IMR-90 (cell line): ENCODE results near the gene NRCAM. TPM values are rescaled to one million over a fixed set of nuclear protein-coding genes. Genes with fewer than 3 reads are reported as not detected.

Experiments
- ATAC-seq: fragments of 200-7000 bp; cut with Tn5 transposase; 2 replicates; pipeline ENCODE4 v1.9.1; 2020; ENCODE audit warnings: low read depth, mild to moderate bottlenecking, moderate library complexity
- BruUV-seq: library from RNA; stranded (reverse); fragments of 400-500 nt; replicated peaks from 2 replicates; lab custom pipeline; 2021; lab: Mats Ljungman, UMichigan
- CTCF ChIA-PET: fragments of 300-600 bp; formaldehyde crosslinking; extraction: SDS; loops from one replicate; lab custom pipeline; 2021; ENCODE audit warnings: antibody characterized with exemption; lab: Yijun Ruan, JAX
- POLR2A ChIA-PET: fragments of 300-600 bp; sonication (Branson Sonifier 250); formaldehyde crosslinking; loops from one replicate; lab custom pipeline; 2022; ENCODE audit warnings: antibody characterized with exemption; ENCODE audit not compliant: unreplicated experiment; lab: Charles Lee
- DNase-seq: peaks from one replicate; pipeline ENCODE4 v3.0.0; 2013
- H2AFZ ChIP-seq: replicated peaks from 2 replicates; pipeline ENCODE3; 2013; ENCODE audit warnings: low read length, mild to moderate bottlenecking; ENCODE audit not compliant: poor library complexity
- H2AK5ac ChIP-seq: 2 replicates; pipeline ENCODE4 v1.6.1; 2013; ENCODE audit warnings: low read depth, low read length, inconsistent platforms
- H2AK9ac ChIP-seq: replicated peaks from 2 replicates; pipeline ENCODE3; 2013; ENCODE audit warnings: mild to moderate bottlenecking, low read depth, low read length, moderate library complexity; ENCODE audit not compliant: poor library complexity
- H2BK120ac ChIP-seq: 2 replicates; pipeline ENCODE4 v1.6.1; 2013; ENCODE audit warnings: low read depth, low read length, inconsistent platforms
- H2BK15ac ChIP-seq: 3 replicates; pipeline ENCODE4 v1.6.1; 2013; ENCODE audit warnings: low read depth, low read length, inconsistent platforms
- H2BK20ac ChIP-seq: 2 replicates; pipeline ENCODE4 v1.6.1; 2013; ENCODE audit warnings: low read depth, mild to moderate bottlenecking, inconsistent platforms, low read length, moderate library complexity
- H2BK5ac ChIP-seq: 2 replicates; pipeline ENCODE4 v1.6.1; 2013; ENCODE audit warnings: mild to moderate bottlenecking, low read depth, low read length, inconsistent platforms; ENCODE audit not compliant: poor library complexity, severe bottlenecking
- H3K14ac ChIP-seq: replicated peaks from 2 replicates; pipeline ENCODE4 v1.6.1; 2013; ENCODE audit warnings: low read depth, low read length, inconsistent platforms
- H3K18ac ChIP-seq: 2 replicates; pipeline ENCODE4 v1.6.1; 2013; ENCODE audit warnings: low read depth, low read length, control low read depth
- H3K23ac ChIP-seq: 2 replicates; pipeline ENCODE4 v1.6.1; 2013; ENCODE audit warnings: low read depth, low read length, inconsistent platforms
- H3K27ac ChIP-seq: 2 replicates; pipeline ENCODE4 v1.5.1; 2013; ENCODE audit warnings: mild to moderate bottlenecking, control low read depth, low read length; ENCODE audit not compliant: insufficient read depth
- H3K27me3 ChIP-seq: 2 replicates; pipeline ENCODE4 v1.6.1; 2013; ENCODE audit warnings: low read length; ENCODE audit not compliant: control insufficient read depth, insufficient read depth
- H3K36me3 ChIP-seq: 2 replicates; pipeline ENCODE4 v1.6.1; 2013; ENCODE audit warnings: low read length, mixed read lengths; ENCODE audit not compliant: control insufficient read depth, insufficient read depth
- H3K4ac ChIP-seq: 2 replicates; pipeline ENCODE4 v1.6.1; 2013; ENCODE audit warnings: low read depth, low read length, inconsistent platforms
- H3K4me1 ChIP-seq: 2 replicates; pipeline ENCODE4 v1.6.1; 2013; ENCODE audit warnings: low read length, mixed read lengths; ENCODE audit not compliant: control insufficient read depth, insufficient read depth
- H3K4me2 ChIP-seq: 2 replicates; pipeline ENCODE4 v1.6.1; 2013; ENCODE audit warnings: low read depth, mild to moderate bottlenecking, control low read depth, low read length, moderate library complexity
- H3K4me3 ChIP-seq: 2 replicates; pipeline ENCODE4 v1.5.1; 2013; ENCODE audit warnings: low read depth, mild to moderate bottlenecking, control low read depth, low read length, moderate library complexity; ENCODE audit not compliant: insufficient read depth
- H3K56ac ChIP-seq: 2 replicates; pipeline ENCODE4 v1.6.1; 2013; ENCODE audit warnings: low read length, inconsistent platforms; ENCODE audit not compliant: insufficient read depth; ENCODE audit errors: extremely low read depth
- H3K79me1 ChIP-seq, 2 experiments: 2 replicates each; pipeline ENCODE4 v1.6.1; 2013; ENCODE audit warnings: low read length in 2 of 2, inconsistent platforms in 1 of 2, low read depth in 1 of 2
- H3K9ac ChIP-seq: 2 replicates; pipeline ENCODE4 v1.6.1; 2013; ENCODE audit warnings: low read depth, low read length, control low read depth
- H3K9me1 ChIP-seq: 2 replicates; pipeline ENCODE4 v1.6.1; 2013; ENCODE audit warnings: low read length, inconsistent platforms; ENCODE audit not compliant: insufficient read depth
- H3K9me3 ChIP-seq: 2 replicates; pipeline ENCODE4 v1.6.1; 2013; ENCODE audit warnings: low read length; ENCODE audit not compliant: control insufficient read depth, insufficient read depth
- H4K20me1 ChIP-seq: 2 replicates; pipeline ENCODE4 v1.6.1; 2013; ENCODE audit warnings: low read length, inconsistent platforms; ENCODE audit not compliant: insufficient read depth
- H4K5ac ChIP-seq: 2 replicates; pipeline ENCODE4 v1.6.1; 2013; ENCODE audit warnings: mild to moderate bottlenecking, low read depth, low read length, control low read depth
- H4K8ac ChIP-seq, 2 experiments: 2 replicates each; pipeline ENCODE4 v1.6.1; 2013; ENCODE audit warnings: low read depth in 2 of 2, low read length in 2 of 2, control low read depth in 1 of 2, inconsistent platforms in 1 of 2
- H4K91ac ChIP-seq: 2 replicates; pipeline ENCODE4 v1.6.1; 2013; ENCODE audit warnings: low read depth, low read length, inconsistent platforms; ENCODE audit not compliant: insufficient read depth
- BHLHE40 ChIP-seq: fragments of 150-350 bp; IDR thresholded peaks from 2 replicates; pipeline ENCODE4 v1.6.1; 2016; ENCODE audit warnings: mild to moderate bottlenecking, low read depth, low read length
- CEBPB ChIP-seq: IDR thresholded peaks from 2 replicates; pipeline ENCODE4 v1.6.1; 2012; ENCODE audit warnings: low read depth, low read length, improper control_type of control experiment
- CHD1 ChIP-seq: IDR thresholded peaks from 2 replicates; pipeline ENCODE4 v1.6.1; 2012; ENCODE audit warnings: low read depth, low read length, improper control_type of control experiment
- CTCF ChIP-seq: conservative IDR thresholded peaks from 2 replicates; pipeline ENCODE4 v1.5.1; 2012; ENCODE audit warnings: mild to moderate bottlenecking, low read depth, low read length, improper control_type of control experiment
- ELK1 ChIP-seq: fragments of 150-350 bp; IDR thresholded peaks from 2 replicates; pipeline ENCODE4 v1.6.1; 2016; ENCODE audit warnings: low read depth, mild to moderate bottlenecking, low read length, moderate library complexity, borderline replicate concordance
- FOS ChIP-seq: fragments of 150-350 bp; IDR thresholded peaks from 2 replicates; pipeline ENCODE4 v1.6.1; 2016; ENCODE audit warnings: low read depth, low read length
- MAZ ChIP-seq: IDR thresholded peaks from 2 replicates; pipeline ENCODE4 v1.6.1; 2012; ENCODE audit warnings: low read depth, mild to moderate bottlenecking, low read length, improper control_type of control experiment, moderate library complexity, borderline replicate concordance
- MXI1 ChIP-seq: IDR thresholded peaks from 2 replicates; pipeline ENCODE4 v1.6.1; 2012; ENCODE audit warnings: low read depth, mild to moderate bottlenecking, low read length, moderate library complexity, borderline replicate concordance
- NFE2L2 ChIP-seq: fragments of 150-350 bp; IDR thresholded peaks from 2 replicates; pipeline ENCODE4 v1.6.1; 2016; ENCODE audit warnings: low read depth, mild to moderate bottlenecking, low read length
- POLR2A ChIP-seq: IDR thresholded peaks from 2 replicates; pipeline ENCODE4 v1.6.1; 2012; ENCODE audit warnings: mild to moderate bottlenecking, low read depth, low read length
- RAD21 ChIP-seq: IDR thresholded peaks from 2 replicates; pipeline ENCODE4 v1.6.1; 2012; ENCODE audit warnings: low read length, improper control_type of control experiment
- RCOR1 ChIP-seq: IDR thresholded peaks from 2 replicates; pipeline ENCODE4 v1.6.1; 2012; ENCODE audit warnings: mild to moderate bottlenecking, low read length, improper control_type of control experiment; ENCODE audit not compliant: insufficient replicate concordance
- RFX5 ChIP-seq: IDR thresholded peaks from 2 replicates; pipeline ENCODE4 v1.8.0; 2012; ENCODE audit warnings: low read depth, mild to moderate bottlenecking, low read length, moderate library complexity
- SMC3 ChIP-seq: fragments of 150-350 bp; IDR thresholded peaks from 2 replicates; pipeline ENCODE4 v1.6.1; 2016; ENCODE audit warnings: low read depth, mild to moderate bottlenecking, antibody characterized with exemption, low read length, moderate library complexity
- USF2 ChIP-seq: fragments of 150-350 bp; IDR thresholded peaks from 2 replicates; pipeline ENCODE4 v1.6.1; 2017; ENCODE audit warnings: mild to moderate bottlenecking, antibody characterized with exemption, low read length, low read depth
- WGBS, 2 experiments: methylation state at CpG; one replicate each; pipeline versions ENCODE4 v1.1.5 to v1.1.7; 2013; ENCODE audit warnings: missing lambda C conversion rate in 2 of 2; ENCODE audit not compliant: insufficient read length in 1 of 2; ENCODE audit errors: extremely low coverage in 2 of 2; 5-methylcytosine and 5-hydroxymethylcytosine counted together
- dilution Hi-C: fragments of 300-500 bp; cut with HindIII; formaldehyde crosslinking; loops from one replicate; pipeline ENCODE4 v1.14.3; 2018; ENCODE audit warnings: low sequenced_read_pairs; ENCODE audit not compliant: unreplicated experiment
- in situ Hi-C: fragments of 300-500 bp; cut with MboI; formaldehyde crosslinking; loops from 3 replicates; pipeline ENCODE4 v1.14.3; 2019; ENCODE audit warnings: low sequenced_read_pairs, inconsistent platforms, mixed read lengths
- intact Hi-C: fragments of 100-400 bp; cut with micrococcal nuclease; formaldehyde crosslinking; loops from 2 replicates; pipeline ENCODE4 v1.10.0; 2022
- polyA plus RNA-seq, 3 experiments: library from polyadenylated mRNA; depleted of rRNA; stranded (reverse); fragments of >200 nt; gene quantifications; 2 replicates each; pipeline ENCODE4 v1.2.3, GENCODE V29; 2012; ENCODE audit warnings: low replicate concordance in 1 of 3
- total RNA-seq: library from RNA; depleted of rRNA; stranded (reverse); fragments of >200 nt; gene quantifications from 2 replicates; pipeline ENCODE4 v1.2.3, GENCODE V29; 2012

The NRCAM gene
- total and polyA plus RNA-seq, 2 of the 4 experiments (the other 2 are of a cell fraction): 0.46 to 1.1 TPM

GRCh38 chr7:108158776-108159175, 297.5 kb downstream of the NRCAM start:
- no TSS peak for BruUV-seq
- Histone ChIP-seq H3K36me3 (no peaks in the 10 kb centered on the region), H3K14ac (no peak overlapping the region), H3K27me3 (peaks cover 2% of the 10 kb centered on the region), H4K8ac (no peak overlapping the region), H2BK20ac (no peak overlapping the region), H3K9me1 (no peaks in the 10 kb centered on the region), H2BK15ac (no peak overlapping the region), H3K4me3 (no peak overlapping the region), H3K9me3 (no peaks in the 10 kb centered on the region), H2BK120ac (no peak overlapping the region), H2BK5ac (no peak overlapping the region), H3K79me1 (no peaks in the 10 kb centered on the region), H3K23ac (no peak overlapping the region), H3K4ac (no peak overlapping the region), H3K18ac (no peak overlapping the region), H2AFZ (no peak overlapping the region), H4K5ac (no peak overlapping the region), H3K27ac (no peak overlapping the region), H3K4me1 (no peaks in the 10 kb centered on the region; the same call in 1 of the 2 replicates), H3K4me2 (no peak overlapping the region), H2AK9ac (no peak overlapping the region), H4K20me1 (no peaks in the 10 kb centered on the region), H3K9ac (no peak overlapping the region), H3K56ac (no peak overlapping the region), H4K91ac (no peak overlapping the region), H2AK5ac (no peak overlapping the region)
- TF ChIP-seq CHD1 (no peak), MXI1 (no peak), RFX5 (no peak), CEBPB (no peak), NFE2L2 (no peak), POLR2A (no peak), BHLHE40 (no peak), RCOR1 (no peak), FOS (no peak), SMC3 (no peak), USF2 (no peak), MAZ (no peak), CTCF (no peak), ELK1 (no peak), RAD21 (no peak)
- in situ Hi-C loops (no loop called here), dilution Hi-C loops (no loop called here), intact Hi-C loops (no loop called here)
- no CpG with 5 or more reads among the region's 1 CpG for WGBS, 2 experiments
- DNase-seq (no peak), ATAC-seq (no peak)
- CTCF ChIA-PET: no interaction called here
- POLR2A ChIA-PET: no interaction called here
